IPS DF 6.9 (cell line): ENCODE results near the gene SCRG1.

Source experiments
- DNase-seq: peaks from one replicate; pipeline ENCODE4 v3.0.0-alpha.2; 2013; ENCODE audit warnings: low read depth, low spot score
- H3K27ac ChIP-seq: one replicate; pipeline ENCODE4 v1.5.1; 2013; ENCODE audit warnings: low read length, control low read depth
- H3K27me3 ChIP-seq: 2 replicates; pipeline ENCODE4 v1.6.1; 2013; ENCODE audit warnings: mild to moderate bottlenecking, low read length; ENCODE audit not compliant: control insufficient read depth, insufficient read depth
- H3K36me3 ChIP-seq: 2 replicates; pipeline ENCODE4 v1.6.1; 2013; ENCODE audit warnings: low read length; ENCODE audit not compliant: control insufficient read depth, insufficient read depth
- H3K4me1 ChIP-seq: 2 replicates; pipeline ENCODE4 v1.6.1; 2013; ENCODE audit warnings: low read length; ENCODE audit not compliant: control insufficient read depth, insufficient read depth
- H3K4me3 ChIP-seq: 2 replicates; pipeline ENCODE4 v1.5.1; 2013; ENCODE audit warnings: mild to moderate bottlenecking, low read length
- H3K9me3 ChIP-seq: 2 replicates; pipeline ENCODE4 v1.6.1; 2013; ENCODE audit warnings: low read length, inconsistent platforms; ENCODE audit not compliant: control insufficient read depth, insufficient read depth
- WGBS: extraction: QIAGEN DNeasy Blood & Tissue Kit; methylation state at CpG from one replicate; pipeline ENCODE4 v1.1.7; 2013; ENCODE audit warnings: mixed read lengths, missing lambda C conversion rate; ENCODE audit not compliant: insufficient read length, insufficient coverage; 5-methylcytosine and 5-hydroxymethylcytosine counted together

SCRG1 gene

GRCh38 chr4:173382349-173382748, 16.6 kb downstream of the SCRG1 start:
- no peak for DNase-seq
- no peaks in the 10 kb centered on the region for H3K36me3 ChIP-seq
- H3K27ac ChIP-seq = no peak overlapping the region
- H3K4me3 ChIP-seq = no peak overlapping the region
- no peaks in the 10 kb centered on the region for H3K4me1 ChIP-seq
- H3K27me3 ChIP-seq = no peaks in the 10 kb centered on the region
- no peaks in the 10 kb centered on the region for H3K9me3 ChIP-seq
- WGBS = no CpG with 5 or more reads among the region's 4 CpGs

GRCh38 chr4:173381610-173382009, 17.3 kb downstream of the SCRG1 start:
- Histone ChIP-seq H3K4me3 (no peak overlapping the region), H3K4me1 (no peaks in the 10 kb centered on the region), H3K9me3 (no peaks in the 10 kb centered on the region), H3K36me3 (no peaks in the 10 kb centered on the region), H3K27ac (no peak overlapping the region), H3K27me3 (no peaks in the 10 kb centered on the region)
- no CpG with 5 or more reads among the region's 1 CpG for WGBS
- no peak for DNase-seq

GRCh38 chr4:173380987-173381386, 17.9 kb downstream of the SCRG1 start:
- Histone ChIP-seq H3K36me3 (no peaks in the 10 kb centered on the region), H3K4me1 (no peaks in the 10 kb centered on the region), H3K27ac (no peak overlapping the region), H3K9me3 (no peaks in the 10 kb centered on the region), H3K4me3 (no peak overlapping the region), H3K27me3 (no peaks in the 10 kb centered on the region)
- DNase-seq = no peak

GRCh38 chr4:173379929-173380328, 19.0 kb downstream of the SCRG1 start:
- Histone ChIP-seq H3K36me3 (no peaks in the 10 kb centered on the region), H3K27me3 (no peaks in the 10 kb centered on the region), H3K4me3 (no peak overlapping the region), H3K27ac (no peak overlapping the region), H3K4me1 (no peaks in the 10 kb centered on the region), H3K9me3 (no peaks in the 10 kb centered on the region)
- no CpG with 5 or more reads among the region's 3 CpGs for WGBS
- DNase-seq = no peak

- no peaks in the 10 kb centered on the region for H3K27me3 ChIP-seq
Observed at GRCh38 chr4:173374588-173374987, 24.3 kb downstream of the SCRG1 start.

GRCh38 chr4:173371292-173372192, 27.4 kb downstream of the SCRG1 start:
- no peaks in the 10 kb centered on the region for H3K9me3 ChIP-seq
- DNase-seq = no peak
- peak overlapping the region; percentile 67 for H3K4me3 ChIP-seq
- no peaks in the 10 kb centered on the region for H3K36me3 ChIP-seq
- H3K27me3 ChIP-seq = no peaks in the 10 kb centered on the region
- H3K4me1 ChIP-seq = no peaks in the 10 kb centered on the region; the same call in 1 of the 2 replicates
- WGBS = no CpG with 5 or more reads among the region's 68 CpGs
- H3K27ac ChIP-seq = no peak overlapping the region

More at GRCh38 chr4:173374588-173374987, 24.3 kb downstream of the SCRG1 start:
- Histone ChIP-seq H3K4me3 (no peak overlapping the region), H3K36me3 (no peaks in the 10 kb centered on the region), H3K9me3 (no peaks in the 10 kb centered on the region), H3K27ac (no peak overlapping the region), H3K4me1 (no peaks in the 10 kb centered on the region)
- WGBS = no CpG with 5 or more reads among the region's 2 CpGs
- no peak for DNase-seq

GRCh38 chr4:173370477-173371291, 28.2 kb downstream of the SCRG1 start, which contains the start of gene SAP30:
Gene SAP30 (plus strand): TSS chr4:173370954. CDS start chr4:173371183, 229 bp downstream.
- no CpG with 5 or more reads among the region's 72 CpGs for WGBS
- no peaks in the 10 kb centered on the region for H3K9me3 ChIP-seq
- DNase-seq = peak; percentile 89
- peak within 1 kb of the TSS; percentile 67 for H3K4me3 ChIP-seq
- no peaks in the 10 kb centered on the region; the same call in 1 of the 2 replicates for H3K4me1 ChIP-seq
- no peaks in the 10 kb centered on the region for H3K36me3 ChIP-seq
- no peak within 1 kb of the TSS for H3K27ac ChIP-seq
- H3K27me3 ChIP-seq = no peaks in the 10 kb centered on the region

GRCh38 chr4:173370130-173370476, 28.8 kb downstream of the SCRG1 start:
- no peak overlapping the region for H3K27ac ChIP-seq
- no peak for DNase-seq
- no peaks in the 10 kb centered on the region for H3K36me3 ChIP-seq
- H3K4me1 ChIP-seq = no peaks in the 10 kb centered on the region; the same call in 1 of the 2 replicates
- H3K27me3 ChIP-seq = no peaks in the 10 kb centered on the region
- H3K9me3 ChIP-seq = no peaks in the 10 kb centered on the region
- H3K4me3 ChIP-seq = peak overlapping the region; percentile 62; the same call in 1 of the 2 replicates
- no CpG with 5 or more reads among the region's 14 CpGs for WGBS

- no peaks in the 10 kb centered on the region for H3K36me3 ChIP-seq
- no peaks in the 10 kb centered on the region for H3K27me3 ChIP-seq
- no peaks in the 10 kb centered on the region; the same call in 1 of the 2 replicates for H3K4me1 ChIP-seq
- H3K4me3 ChIP-seq = no peak overlapping the region
- WGBS = 100% methylated on average over 1 of the region's 4 CpGs
- H3K9me3 ChIP-seq = no peaks in the 10 kb centered on the region
- H3K27ac ChIP-seq = no peak overlapping the region
- no peak for DNase-seq
Observed at GRCh38 chr4:173367946-173368345, 31.0 kb downstream of the SCRG1 start.

- H3K9me3 ChIP-seq = no peaks in the 10 kb centered on the region
- H3K4me3 ChIP-seq = no peak overlapping the region
- no peaks in the 10 kb centered on the region for H3K36me3 ChIP-seq
- DNase-seq = no peak
- H3K27ac ChIP-seq = no peak overlapping the region
- H3K27me3 ChIP-seq = no peaks in the 10 kb centered on the region
- H3K4me1 ChIP-seq = no peaks in the 10 kb centered on the region; the same call in none of the 2 replicates
Observed at GRCh38 chr4:173367285-173367684, 31.6 kb downstream of the SCRG1 start.
